Astrocyte of the spinal cord (primary cell): Measurements from ENCODE around the gene APBA3.
"Not testable (repeated sequence)": the region's sequence is repeated elsewhere in the genome, so short reads cannot be mapped to it uniquely, and the experiment has no call there.

Source experiments
- DNase-seq: peaks from one replicate; pipeline ENCODE4 v3.0.0; 2011; ENCODE audit warnings: low read depth, low spot score
- H3K4me3 ChIP-seq: 2 replicates; pipeline ENCODE4 v1.5.1; 2011; ENCODE audit warnings: low read depth, mild to moderate bottlenecking, low read length, moderate library complexity
- CTCF ChIP-seq: IDR thresholded peaks from 2 replicates; pipeline ENCODE4 v1.5.1; 2012; ENCODE audit warnings: low read depth, mild to moderate bottlenecking, low read length, inconsistent platforms
- in situ Hi-C: cut with HindIII; loops from 2 replicates; pipeline ENCODE4 v1.10.0; 2017; ENCODE audit warnings: low sequenced_read_pairs

Gene APBA3

GRCh38 chr19:3759482-3760254 lies 1.8 kb downstream of the APBA3 start:
- in situ Hi-C loops, result no loop called here
- TF ChIP-seq CTCF, result no peak
- no peak for DNase-seq
- H3K4me3 ChIP-seq, result no peak overlapping the region

DNA sequence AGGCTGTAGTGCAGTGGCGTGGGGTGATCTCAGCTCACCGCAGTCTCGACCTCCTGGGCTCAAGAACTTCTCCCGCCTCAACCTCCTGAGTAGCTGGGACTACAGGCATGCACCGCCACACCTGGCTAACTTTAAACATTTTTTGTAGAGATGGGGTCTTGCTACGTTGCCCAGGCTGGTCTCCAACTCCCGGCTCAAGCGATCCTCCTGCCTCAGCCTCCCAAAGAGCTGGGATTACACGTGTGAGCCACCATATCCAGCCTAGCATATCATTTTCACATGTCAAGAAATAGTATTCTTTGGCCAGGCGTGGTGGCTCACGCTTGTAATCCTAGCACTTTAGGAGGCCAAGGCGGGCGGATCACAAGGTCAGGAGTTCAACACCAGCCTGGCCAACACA lies 3.2 kb downstream of the APBA3 start:
- H3K4me3 ChIP-seq, in situ Hi-C loops, DNase-seq: not testable (repeated sequence)

- H3K4me3 ChIP-seq, DNase-seq, in situ Hi-C loops: not testable (repeated sequence)
Observed at GRCh38 chr19:3757705-3758104, 3.8 kb downstream of the APBA3 start.

GRCh38 chr19:3753631-3754410 lies 7.7 kb downstream of the APBA3 start:
- TF ChIP-seq CTCF, result no peak
- in situ Hi-C loops, result no loop called here
- no peak overlapping the region for H3K4me3 ChIP-seq

DNA sequence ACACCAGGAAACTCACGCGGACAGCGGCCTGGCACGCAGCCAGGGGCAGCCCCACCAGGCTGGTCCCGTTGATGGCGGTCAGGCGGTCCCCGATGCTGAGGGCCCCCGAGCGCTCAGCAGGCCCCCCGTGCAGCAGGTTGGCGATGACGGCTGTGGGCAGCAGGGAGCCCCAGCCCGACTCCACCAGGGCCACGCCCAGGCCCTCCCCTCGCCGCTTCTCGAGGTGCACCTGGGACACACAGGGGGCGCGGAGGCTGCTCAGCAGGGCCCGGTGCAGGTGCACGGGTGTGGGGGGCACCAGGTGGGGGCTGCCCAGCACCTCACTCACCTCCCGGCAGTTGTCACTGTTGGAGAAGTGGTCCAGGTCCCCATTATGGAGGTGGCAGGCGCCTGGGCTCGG lies 9.0 kb downstream of the APBA3 start:
- no peak overlapping the region for H3K4me3 ChIP-seq
- no peak for TF ChIP-seq CTCF
- DNase-seq, result no peak
- in situ Hi-C loops, result no loop called here

More at GRCh38 chr19:3753631-3754410, 7.7 kb downstream of the APBA3 start:
- DNase-seq, result no peak

DNA sequence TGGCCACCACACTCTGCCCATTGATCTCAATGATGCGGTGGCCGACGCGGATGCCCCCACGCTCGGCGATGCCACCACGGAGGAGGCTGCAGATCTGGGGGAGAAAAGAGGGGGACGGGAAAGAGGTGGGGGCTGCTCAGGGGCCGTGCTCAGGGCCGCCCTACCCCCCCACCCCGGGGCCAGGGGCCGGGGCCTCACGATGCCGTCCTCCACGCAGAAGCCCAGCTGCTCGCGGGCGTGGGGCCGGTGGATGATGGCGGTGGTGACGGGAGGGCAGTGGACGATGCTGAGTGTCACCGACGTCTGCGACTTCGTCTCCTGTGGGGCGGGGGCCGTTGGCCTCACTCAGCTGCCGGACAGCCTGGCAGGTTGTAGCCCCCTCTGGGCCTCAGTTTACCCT lies 10.3 kb downstream of the APBA3 start:
- H3K4me3 ChIP-seq, result no peak overlapping the region
- DNase-seq, result no peak
- TF ChIP-seq CTCF, result no peak
- in situ Hi-C loops, result no loop called here

GRCh38 chr19:3750211-3750610 lies 11.3 kb downstream of the APBA3 start:
- TF ChIP-seq CTCF, result no peak
- no peak for DNase-seq
- in situ Hi-C loops, result no loop called here
- no peak overlapping the region for H3K4me3 ChIP-seq
